ENCODE measurements around the gene PGP. TPM values are rescaled to one million over a fixed set of nuclear protein-coding genes. Genes with fewer than 3 reads are reported as not detected.

Gene PGP
- total RNA-seq, 1 experiment from 2014 or later, result 38.3 TPM

DNA sequence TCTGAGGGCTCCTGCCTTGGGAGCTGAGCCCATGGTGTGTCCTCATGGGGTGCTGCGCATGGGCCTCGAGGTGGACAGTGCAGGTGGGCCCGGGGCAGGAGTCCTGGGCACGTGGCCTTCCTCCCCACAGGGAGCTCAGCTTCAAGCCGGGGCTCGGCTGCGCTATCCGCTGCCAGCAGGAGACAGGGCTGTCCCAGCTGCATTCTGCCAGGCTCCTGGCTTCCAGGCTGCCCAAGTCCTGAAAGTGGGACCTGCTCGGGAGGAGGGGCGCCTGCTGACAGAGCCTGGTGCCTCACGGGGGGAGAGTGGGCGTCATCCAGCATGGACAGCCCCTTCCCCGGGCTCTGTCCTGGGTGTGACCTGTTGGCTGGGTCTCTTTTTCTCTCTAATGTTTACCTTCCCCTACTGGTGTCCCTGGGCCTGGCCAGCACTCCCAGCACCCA lies 51.9 kb downstream of the PGP start:
- no peak overlapping the region for H3K14ac ChIP-seq (ENCODE audit: insufficient read depth, low read length)
- no peaks in the 10 kb centered on the region for H3K27me3 ChIP-seq (ENCODE audit: insufficient read depth, low read length)
- H3K79me2 ChIP-seq (ENCODE audit: insufficient read depth, low read length), result peaks cover 31% of the 10 kb centered on the region; the same call in 1 of the 2 replicates
- no peak overlapping the region for H3K27ac ChIP-seq (ENCODE audit: insufficient read length, low read depth, low read length)
- no peak overlapping the region for H2BK120ac ChIP-seq (ENCODE audit: low read depth, low read length, poor library complexity, severe bottlenecking)
- no peak overlapping the region for H3K23ac ChIP-seq (ENCODE audit: insufficient read length, low read depth, low read length)
- peaks cover 3 to 14% of the 10 kb centered on the region in 2 experiments; a peak in 3 of 4 replicates for H3K4me1 Mint-ChIP-seq
- peaks cover 2% of the 10 kb centered on the region for H4K20me1 ChIP-seq (ENCODE audit: control insufficient read depth, insufficient read depth, insufficient read length)
- no peaks in the 10 kb centered on the region for H3K4me1 ChIP-seq (ENCODE audit: insufficient read depth, low read length)
- no peak overlapping the region for H2BK12ac ChIP-seq (ENCODE audit: insufficient read length, low read depth, low read length)
- no peak overlapping the region for H2BK15ac ChIP-seq (ENCODE audit: low read depth, low read length)
- no peak overlapping the region for H3K56ac ChIP-seq (ENCODE audit: insufficient read length, low read depth, low read length)
- no peak overlapping the region for H2BK5ac ChIP-seq (ENCODE audit: insufficient read length, low read length)
- H4K5ac ChIP-seq (ENCODE audit: insufficient read length, low read depth, low read length), result no peak overlapping the region
- H4K8ac ChIP-seq (replicated peaks; ENCODE audit: insufficient read length, low read depth, low read length), result no peak overlapping the region
- no peak overlapping the region for H3K18ac ChIP-seq (ENCODE audit: insufficient read length, low read depth, low read length)
- WGBS (ENCODE audit: extremely low coverage, insufficient read length, low lambda C conversion rate), result no CpG with 5 or more reads among the region's 13 CpGs
- H2BK20ac ChIP-seq (ENCODE audit: low read depth, low read length, poor library complexity, severe bottlenecking), result no peak overlapping the region
- no peak overlapping the region for H3K4me2 ChIP-seq (ENCODE audit: insufficient read depth, insufficient read length, low read length)
- no peak overlapping the region for H2AK5ac ChIP-seq (ENCODE audit: insufficient read length, low read length)
- TF ChIP-seq CTCF (conservative IDR thresholded peaks at IDR 0.05), result no peak
- no peaks in the 10 kb centered on the region for H3K9me3 Mint-ChIP-seq
- H3K36me3 Mint-ChIP-seq (ENCODE audit: insufficient read depth in 1 of 3, low read depth in 3 of 3), result peaks cover 9 to 28% (median 24%) of the 10 kb centered on the region in 3 experiments
- H3K9me3 ChIP-seq (ENCODE audit: control insufficient read depth, low read depth, low read length), result no peaks in the 10 kb centered on the region
- H3K79me1 ChIP-seq (ENCODE audit: insufficient read depth, low read depth, low read length, poor library complexity, severe bottlenecking), result peaks cover 9% of the 10 kb centered on the region
- H3K27me3 Mint-ChIP-seq (ENCODE audit: low read depth), result no peaks in the 10 kb centered on the region
- H3T11ph ChIP-seq (ENCODE audit: low read length), result no peak overlapping the region
- no peak overlapping the region for H3K4ac ChIP-seq (ENCODE audit: low read depth, low read length)
- no peak for DNase-seq
- H4K91ac ChIP-seq (ENCODE audit: insufficient read length, low read depth, low read length), result no peak overlapping the region
- H3K4me3 Mint-ChIP-seq, result no peak overlapping the region
- no peak overlapping the region for H2AFZ ChIP-seq (ENCODE audit: low read length)
- H3K27ac Mint-ChIP-seq, result no peak overlapping the region
- H3K9ac ChIP-seq (ENCODE audit: extremely low read depth, insufficient read length, low read length), result no peak overlapping the region
- H3K23me2 ChIP-seq (ENCODE audit: insufficient read length, low read depth, low read length, poor library complexity, severe bottlenecking), result no peaks in the 10 kb centered on the region

Data from H9 (cell line).